Stomach (tissue), 9 donors: ENCODE measurements around the gene SORCS2. TPM values are rescaled to one million over a fixed set of nuclear protein-coding genes. Genes with fewer than 3 reads are reported as not detected.

Experiments
- DNase-seq, 2 donors: peaks; one replicate each; pipeline versions ENCODE4 v3.0.0 to v3.0.0-alpha.2; 2013 to 2019
- H3K27ac ChIP-seq, 5 donors: fragments of 200-600 bp in 4 of 5; sonication (generic) in 4 of 5; one replicate each; pipeline ENCODE4 v1.5.1; 2013 to 2019; ENCODE audit warnings: mild to moderate bottlenecking in 1 of 5, moderate library complexity in 1 of 5
- H3K27me3 ChIP-seq, 3 donors: fragments of 200-600 bp; sonication (generic); one replicate each; pipeline ENCODE4 v1.5.1; 2017 to 2019; ENCODE audit warnings: mixed run types in 1 of 3
- H3K36me3 ChIP-seq, 4 donors: fragments of 200-600 bp; sonication (generic); 1 replicate in 3 of 4; 2 replicates in 1 of 4; pipeline ENCODE4 v1.5.1; 2016 to 2019
- H3K4me1 ChIP-seq, 4 donors: fragments of 200-600 bp; sonication (generic); one replicate each; pipeline ENCODE4 v1.5.1; 2016 to 2019
- H3K4me3 ChIP-seq, 4 donors: fragments of 200-600 bp; sonication (generic) in 3 of 4; one replicate each; pipeline ENCODE4 v1.5.1; 2016 to 2019; ENCODE audit warnings: mild to moderate bottlenecking in 1 of 4
- H3K9me3 ChIP-seq, 4 donors: fragments of 200-600 bp; sonication (generic); one replicate each; pipeline ENCODE4 v1.5.1; 2016 to 2019
- CTCF ChIP-seq, 7 experiments: fragments of 450-650 bp in 4 of 7; fragments of 200-600 bp in 3 of 7; sonication (generic) in 3 of 7; IDR thresholded peaks; one replicate each; pipeline ENCODE4 v1.5.1; 2016 to 2019; ENCODE audit warnings: antibody characterized with exemption in 7 of 7, control low read depth in 2 of 7, mild to moderate bottlenecking in 1 of 7
- EP300 ChIP-seq: sonication (generic); formaldehyde crosslinking; IDR thresholded peaks from one replicate; pipeline ENCODE4 v1.6.1; 2017; ENCODE audit warnings: antibody characterized with exemption
- POLR2A ChIP-seq, 4 donors: fragments of 450-650 bp; IDR thresholded peaks; one replicate each; pipeline ENCODE4 v1.6.1; 2016; ENCODE audit warnings: antibody characterized with exemption in 4 of 4, control low read depth in 2 of 4, mild to moderate bottlenecking in 1 of 4, moderate library complexity in 1 of 4
- POLR2AphosphoS5 ChIP-seq, 3 donors: sonication (generic); formaldehyde crosslinking; IDR thresholded peaks; one replicate each; pipeline ENCODE4 v1.6.1; 2016; ENCODE audit warnings: antibody characterized with exemption in 3 of 3
- WGBS, 5 donors: extraction: QIAGEN DNeasy Blood & Tissue Kit in 3 of 5; methylation state at CpG; one replicate each; pipeline versions ENCODE4 v1.1.5 to v1.1.7; 2013 to 2018; 5-methylcytosine and 5-hydroxymethylcytosine counted together
- intact Hi-C: fragments of 100-400 bp; cut with DNase I; formaldehyde crosslinking; loops from one replicate; pipeline ENCODE4 v1.15.1; 2023; ENCODE audit warnings: low total_unique reads
- polyA plus RNA-seq, 3 donors: library from polyadenylated mRNA; stranded (reverse); fragments of 200-250 nt; gene quantifications; one replicate each; pipeline ENCODE4 v1.2.3, GENCODE V29; 2013
- total RNA-seq, 5 donors: library from RNA; depleted of rRNA; stranded (reverse); fragments of >200 nt; gene quantifications; one replicate each; pipeline versions ENCODE4 v1.1.0 to v1.2.3, GENCODE V29; 2014 to 2016
- donor health status: healthy with polysubstance abuse.
- donor health status: Bipolar disorder and iron deficiency.
- donor health status: healthy.

Gene SORCS2
- total and polyA plus RNA-seq, 8 donors = under 0.01 to 13.0 (median 0.50) TPM; not detected in 1

DNA sequence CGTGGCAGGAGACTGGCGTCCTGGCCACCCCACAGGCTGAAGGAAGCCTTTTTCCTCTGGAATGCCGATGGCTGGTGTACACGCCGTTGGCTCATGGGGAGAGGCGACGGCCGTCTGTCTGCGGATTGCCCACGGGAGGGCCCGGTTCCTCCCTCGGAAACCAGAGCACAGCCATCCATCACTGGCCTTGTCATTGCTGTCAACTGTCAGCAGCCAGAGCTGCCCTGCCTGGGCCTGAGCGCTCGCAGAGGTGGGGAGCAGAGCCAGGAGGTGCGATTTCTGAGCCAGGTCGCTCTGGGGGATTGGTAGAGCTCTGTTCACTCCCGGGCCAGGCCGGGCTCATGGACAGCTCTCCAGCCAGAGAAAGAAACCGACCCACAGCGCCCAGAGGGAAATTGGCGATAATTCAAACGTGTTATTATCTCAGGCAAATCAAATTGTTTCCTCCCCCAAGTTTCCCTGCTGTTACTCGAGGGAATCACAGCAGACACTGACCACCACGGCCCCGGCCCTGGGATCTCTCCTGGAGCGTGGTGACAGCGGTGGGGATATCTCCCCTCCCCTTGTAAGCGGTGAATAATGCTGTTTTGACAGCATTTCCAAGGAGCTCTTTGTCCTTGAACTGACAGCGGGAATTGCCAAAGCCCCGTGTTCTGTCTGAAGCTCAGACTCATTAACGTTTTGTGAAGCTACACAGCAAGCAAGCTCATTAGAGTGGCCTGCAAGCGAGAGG lies 463.3 kb downstream of the SORCS2 start:
- H3K9me3 ChIP-seq = no peaks in the 10 kb centered on the region
- no peak for DNase-seq
- TF ChIP-seq POLR2AphosphoS5 (IDR thresholded peaks at IDR 0.05) = no peak
- no peak for TF ChIP-seq EP300
- TF ChIP-seq POLR2A (IDR thresholded peaks at IDR 0.05) = no peak
- TF ChIP-seq CTCF (IDR thresholded peaks at IDR 0.05) = no peak
- intact Hi-C loops = no loop called here
- peaks cover 0 to 29% (median 6%) of the 10 kb centered on the region in 4 donors for H3K4me1 ChIP-seq
- 36 to 56% (median 38%) methylated on average over 23 to 32 of the region's 32 CpGs for WGBS, 5 donors
- H3K27ac ChIP-seq = no peak overlapping the region
- peaks cover 0 to 38% (median 16%) of the 10 kb centered on the region in 3 donors for H3K27me3 ChIP-seq
- no peak overlapping the region for H3K4me3 ChIP-seq
- no peaks in the 10 kb centered on the region for H3K36me3 ChIP-seq

GRCh38 chr4:7656244-7656800 lies 464.0 kb downstream of the SORCS2 start:
- H3K27me3 ChIP-seq = peaks cover 0 to 38% (median 16%) of the 10 kb centered on the region in 3 donors
- H3K4me1 ChIP-seq = peaks cover 0 to 23% (median 2%) of the 10 kb centered on the region in 4 donors
- no peak for DNase-seq
- intact Hi-C loops = no loop called here
- no peaks in the 10 kb centered on the region for H3K9me3 ChIP-seq
- WGBS, 5 donors = 82 to 90% (median 86%) methylated on average over 12 to 17 of the region's 17 CpGs
- H3K27ac ChIP-seq = no peak overlapping the region
- no peak for TF ChIP-seq POLR2AphosphoS5 (IDR thresholded peaks at IDR 0.05)
- no peak for TF ChIP-seq POLR2A (IDR thresholded peaks at IDR 0.05)
- no peak for TF ChIP-seq EP300
- TF ChIP-seq CTCF (IDR thresholded peaks at IDR 0.05) = no peak
- H3K4me3 ChIP-seq = no peak overlapping the region
- no peaks in the 10 kb centered on the region for H3K36me3 ChIP-seq

DNA sequence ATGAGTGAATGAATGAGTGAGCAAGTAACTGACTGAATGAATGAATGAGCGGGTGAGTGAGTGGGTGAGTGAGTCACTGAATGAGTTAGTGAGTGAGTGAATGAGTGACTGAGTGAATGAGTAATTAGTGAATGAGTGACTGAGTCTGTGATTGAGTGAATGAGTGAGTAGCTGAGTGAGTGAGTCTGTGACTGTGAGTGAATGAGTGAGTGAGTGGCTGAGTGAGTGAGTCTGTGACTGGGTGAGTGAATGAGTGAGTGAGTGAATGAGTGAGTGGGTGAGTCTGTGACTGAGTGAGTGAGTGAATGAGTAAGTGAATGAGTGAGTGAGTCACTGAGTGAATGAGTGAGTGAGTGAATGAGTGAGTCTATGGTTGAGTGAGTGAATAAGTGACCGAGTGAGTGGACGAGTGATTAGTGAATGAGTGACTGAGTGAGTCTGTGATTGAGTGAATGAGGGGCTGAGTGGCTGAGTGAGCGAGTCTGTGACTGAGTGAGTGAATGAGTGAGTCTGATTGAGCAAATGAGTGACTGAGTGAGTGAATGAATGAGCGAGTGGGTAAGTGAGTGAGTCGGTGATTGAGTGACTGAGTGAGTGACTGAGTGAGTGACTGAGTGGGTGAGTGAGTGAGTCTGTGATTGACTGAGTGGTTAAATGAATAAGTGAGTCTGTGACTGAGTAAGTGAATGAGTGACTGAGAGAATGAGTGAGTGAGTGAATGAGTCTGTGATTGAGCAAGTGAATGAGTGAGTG lies 465.4 kb downstream of the SORCS2 start:
- WGBS, 5 donors = 91 to 95% (median 94%) methylated on average over 6 of the region's 6 CpGs
- no peak overlapping the region for H3K4me3 ChIP-seq

DNA sequence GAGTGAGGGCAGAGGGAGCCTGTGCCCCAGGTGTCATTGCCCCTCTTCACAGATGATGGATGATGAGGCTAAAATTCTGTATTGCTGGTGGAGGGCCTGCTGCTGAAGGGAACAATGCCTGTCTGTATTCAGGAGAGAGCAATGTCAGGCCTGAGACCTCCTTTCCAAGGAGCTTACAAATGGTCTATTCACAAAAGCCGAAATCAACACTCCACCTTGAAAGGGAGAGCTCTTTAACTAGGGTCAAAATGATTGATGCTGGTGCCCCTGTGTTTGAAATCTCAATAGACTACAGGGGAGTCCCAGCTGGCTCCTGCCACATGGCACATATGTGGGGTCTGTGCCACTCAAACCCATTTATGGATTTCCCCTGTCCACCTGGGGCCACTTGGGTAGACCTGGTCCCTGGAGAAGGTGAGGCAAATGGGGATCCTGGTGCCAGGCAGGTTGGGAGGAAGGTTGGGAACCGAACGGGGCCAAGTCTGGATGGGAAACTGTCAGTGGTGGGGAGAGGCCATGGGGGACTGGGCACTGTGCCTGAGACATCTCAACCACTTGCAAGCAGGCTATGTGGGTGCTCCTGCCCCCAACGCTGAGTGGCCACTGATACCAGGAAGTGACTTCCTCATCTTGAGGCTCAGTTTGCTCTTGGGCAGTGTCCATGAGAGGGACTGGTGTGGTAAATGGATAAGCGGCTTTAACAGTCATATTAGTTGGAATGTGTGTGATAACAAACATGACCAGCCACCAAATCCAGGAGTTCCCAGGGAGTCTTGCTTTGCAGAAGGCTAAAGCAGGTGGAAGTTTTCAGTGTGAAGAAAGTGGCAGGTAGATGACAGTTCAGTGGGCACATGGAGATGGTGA lies 466.2 kb downstream of the SORCS2 start:
- DNase-seq = no peak
- TF ChIP-seq POLR2AphosphoS5 (IDR thresholded peaks at IDR 0.05) (no peak), POLR2A (IDR thresholded peaks at IDR 0.05) (no peak), EP300 (no peak), CTCF (IDR thresholded peaks at IDR 0.05) (no peak)
- Histone ChIP-seq H3K27me3 (peaks cover 0 to 30% (median 13%) of the 10 kb centered on the region in 3 donors), H3K36me3 (no peaks in the 10 kb centered on the region), H3K9me3 (no peaks in the 10 kb centered on the region), H3K27ac (no peak overlapping the region), H3K4me1 (peaks cover 0 to under 1% (median 0%) of the 10 kb centered on the region in 4 donors), H3K4me3 (no peak overlapping the region)
- intact Hi-C loops = no loop called here
- 64 to 82% (median 71%) methylated on average over 5 of the region's 5 CpGs for WGBS, 5 donors

More for the DNA sequence above, 465.4 kb downstream of the SORCS2 start:
- Histone ChIP-seq H3K27ac (no peak overlapping the region), H3K36me3 (no peaks in the 10 kb centered on the region), H3K4me1 (peaks cover 0 to 9% (median 0%) of the 10 kb centered on the region in 4 donors), H3K27me3 (peaks cover 0 to 38% (median 16%) of the 10 kb centered on the region in 3 donors), H3K9me3 (no peaks in the 10 kb centered on the region)
- intact Hi-C loops = no loop called here
- no peak for DNase-seq
- TF ChIP-seq POLR2A (IDR thresholded peaks at IDR 0.05) = peak in 1 of 4 donors; percentile 5
- no peak for TF ChIP-seq EP300
